ENCODE results near the gene IGF2R.

The IGF2R gene

DNA sequence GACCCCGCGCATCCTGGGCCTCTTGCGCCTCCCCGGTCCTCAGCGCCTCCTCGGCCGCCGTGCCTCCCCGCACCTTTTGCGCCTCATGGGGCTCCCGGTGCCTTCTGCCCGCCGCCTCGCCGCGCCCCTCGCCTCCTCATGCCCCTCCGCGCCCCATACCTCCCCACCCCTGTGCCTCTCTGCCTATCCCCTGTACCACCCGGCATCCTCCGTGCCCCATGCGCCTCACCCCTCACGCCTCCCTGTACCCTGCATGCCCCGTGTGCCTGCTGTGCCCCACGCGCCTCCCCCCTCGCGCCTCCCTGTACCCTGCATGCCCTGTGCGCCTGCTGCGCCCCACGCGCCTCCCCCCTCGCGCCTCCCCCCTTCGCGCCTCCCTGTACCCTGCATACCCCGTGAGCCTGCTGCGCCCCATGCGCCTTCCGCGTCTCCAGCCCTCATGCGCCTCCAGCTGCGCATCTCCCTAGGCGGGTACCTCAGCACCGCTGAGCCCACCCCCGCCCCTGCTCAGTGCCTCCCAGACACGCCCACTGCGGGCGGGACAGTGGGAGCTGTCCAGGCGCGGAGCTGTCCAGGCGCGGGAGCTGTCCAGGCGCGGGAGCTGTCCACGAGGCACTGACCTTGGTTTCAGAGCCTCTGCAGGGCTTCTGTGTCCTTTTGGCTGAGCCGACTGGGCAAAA, 37.1 kb downstream of the IGF2R start:
- H3K27ac ChIP-seq (ENCODE audit: low read depth, low read length), result no peak overlapping the region
- no peaks in the 10 kb centered on the region for H3K4me1 ChIP-seq (ENCODE audit: control insufficient read depth in 1 of 2, insufficient read depth in 2 of 2, low read length in 2 of 2)
- no peaks in the 10 kb centered on the region for H3K9me3 ChIP-seq (ENCODE audit: control insufficient read depth in 1 of 2, low read length in 2 of 2)
- H3K4me3 ChIP-seq (ENCODE audit: low read depth in 1 of 2, low read length in 2 of 2), result no peak overlapping the region
- H3K27me3 ChIP-seq (ENCODE audit: control insufficient read depth in 1 of 2, insufficient read depth in 2 of 2, low read length in 2 of 2), result no peaks in the 10 kb centered on the region
- H3K9ac ChIP-seq (ENCODE audit: low read depth in 1 of 2, low read length in 2 of 2), result no peak overlapping the region
- peaks cover 0 to 9% of the 10 kb centered on the region in 2 donors for H3K36me3 ChIP-seq (ENCODE audit: control insufficient read depth in 1 of 2, insufficient read depth in 2 of 2, low read length in 2 of 2)

DNA sequence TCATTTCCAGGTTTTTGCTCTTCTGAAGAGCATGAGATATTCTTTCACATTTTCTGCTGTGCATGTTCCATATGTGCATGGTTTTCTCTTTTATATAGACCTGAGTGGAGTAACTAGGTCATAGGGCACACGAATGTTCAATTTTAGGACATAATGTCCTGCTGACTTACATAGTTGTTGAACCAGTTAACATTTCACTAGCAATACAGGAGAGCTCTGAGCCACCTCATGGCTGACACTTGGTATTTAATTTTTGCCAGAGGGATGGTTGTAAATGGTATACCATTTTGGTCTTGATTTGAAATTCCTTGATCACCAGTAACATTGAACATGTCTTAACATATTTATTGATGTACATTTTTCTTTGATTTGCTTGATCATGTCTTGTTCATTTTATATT, 38.3 kb downstream of the IGF2R start:
- H3K27me3 ChIP-seq (ENCODE audit: control insufficient read depth in 1 of 2, insufficient read depth in 2 of 2, low read length in 2 of 2), result no peaks in the 10 kb centered on the region
- H3K4me3 ChIP-seq (ENCODE audit: low read depth in 1 of 2, low read length in 2 of 2), result no peak overlapping the region
- no peak overlapping the region for H3K9ac ChIP-seq (ENCODE audit: low read depth in 1 of 2, low read length in 2 of 2)
- no peak overlapping the region for H3K27ac ChIP-seq (ENCODE audit: low read depth, low read length)
- H3K36me3 ChIP-seq (ENCODE audit: control insufficient read depth in 1 of 2, insufficient read depth in 2 of 2, low read length in 2 of 2), result peaks cover 0 to 20% of the 10 kb centered on the region in 2 donors
- no peaks in the 10 kb centered on the region for H3K9me3 ChIP-seq (ENCODE audit: control insufficient read depth in 1 of 2, low read length in 2 of 2)
- H3K4me1 ChIP-seq (ENCODE audit: control insufficient read depth in 1 of 2, insufficient read depth in 2 of 2, low read length in 2 of 2), result no peaks in the 10 kb centered on the region

DNA sequence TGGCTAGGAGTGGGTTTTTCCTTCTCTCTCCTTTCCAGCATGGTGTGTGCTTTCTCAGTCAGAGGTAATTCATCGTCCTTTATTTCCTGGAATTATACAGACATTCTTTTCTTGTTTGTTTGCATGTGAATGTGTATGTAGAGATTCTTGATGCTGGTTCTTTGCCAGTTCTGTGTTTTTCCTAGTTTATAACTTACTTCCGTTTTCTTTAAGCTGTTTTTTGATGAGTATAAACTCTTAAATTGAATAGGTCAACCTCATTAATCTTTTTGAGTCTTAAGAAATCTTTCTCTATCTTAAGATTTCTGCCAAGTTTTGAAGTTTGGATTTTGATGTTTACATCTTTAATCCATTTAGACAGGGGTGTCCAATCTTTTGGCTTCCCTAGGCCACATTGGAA, 38.7 kb downstream of the IGF2R start:
- no peaks in the 10 kb centered on the region for H3K27me3 ChIP-seq (ENCODE audit: control insufficient read depth in 1 of 2, insufficient read depth in 2 of 2, low read length in 2 of 2)
- H3K27ac ChIP-seq (ENCODE audit: low read depth, low read length), result no peak overlapping the region
- no peaks in the 10 kb centered on the region for H3K4me1 ChIP-seq (ENCODE audit: control insufficient read depth in 1 of 2, insufficient read depth in 2 of 2, low read length in 2 of 2)
- no peaks in the 10 kb centered on the region for H3K9me3 ChIP-seq (ENCODE audit: control insufficient read depth in 1 of 2, low read length in 2 of 2)
- H3K36me3 ChIP-seq (ENCODE audit: control insufficient read depth in 1 of 2, insufficient read depth in 2 of 2, low read length in 2 of 2), result peaks cover 0 to 23% of the 10 kb centered on the region in 2 donors
- no peak overlapping the region for H3K9ac ChIP-seq (ENCODE audit: low read depth in 1 of 2, low read length in 2 of 2)
- no peak overlapping the region for H3K4me3 ChIP-seq (ENCODE audit: low read depth in 1 of 2, low read length in 2 of 2)

DNA sequence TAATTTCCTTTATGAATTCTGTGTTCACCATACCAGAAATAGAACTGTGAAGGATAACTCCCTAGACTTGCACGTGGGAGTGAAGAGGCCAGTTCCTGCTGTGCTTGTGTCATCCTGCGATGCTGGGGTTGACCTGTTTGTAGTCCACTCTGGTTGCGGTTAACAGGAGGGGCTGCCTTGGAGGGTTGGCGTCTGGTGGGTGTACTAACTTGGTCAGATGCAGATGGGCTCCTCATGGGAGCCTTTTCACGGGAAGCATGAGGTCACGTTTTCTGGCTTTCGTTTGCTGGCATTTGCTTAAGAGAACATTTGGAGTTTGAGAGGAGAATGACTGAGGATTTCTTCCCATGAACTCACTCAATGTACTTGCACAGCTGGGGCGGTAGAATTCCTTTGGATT, 41.2 kb downstream of the IGF2R start:
- Histone ChIP-seq H3K9me3 (ENCODE audit: control insufficient read depth in 1 of 2, low read length in 2 of 2) (no peaks in the 10 kb centered on the region), H3K36me3 (ENCODE audit: control insufficient read depth in 1 of 2, insufficient read depth in 2 of 2, low read length in 2 of 2) (peaks cover 0 to 23% of the 10 kb centered on the region in 2 donors), H3K27ac (ENCODE audit: low read depth, low read length) (no peak overlapping the region), H3K27me3 (ENCODE audit: control insufficient read depth in 1 of 2, insufficient read depth in 2 of 2, low read length in 2 of 2) (no peaks in the 10 kb centered on the region), H3K4me3 (ENCODE audit: low read depth in 1 of 2, low read length in 2 of 2) (no peak overlapping the region), H3K4me1 (ENCODE audit: control insufficient read depth in 1 of 2, insufficient read depth in 2 of 2, low read length in 2 of 2) (peaks cover 4 to 12% of the 10 kb centered on the region in 2 donors), H3K9ac (ENCODE audit: low read depth in 1 of 2, low read length in 2 of 2) (no peak overlapping the region)

DNA sequence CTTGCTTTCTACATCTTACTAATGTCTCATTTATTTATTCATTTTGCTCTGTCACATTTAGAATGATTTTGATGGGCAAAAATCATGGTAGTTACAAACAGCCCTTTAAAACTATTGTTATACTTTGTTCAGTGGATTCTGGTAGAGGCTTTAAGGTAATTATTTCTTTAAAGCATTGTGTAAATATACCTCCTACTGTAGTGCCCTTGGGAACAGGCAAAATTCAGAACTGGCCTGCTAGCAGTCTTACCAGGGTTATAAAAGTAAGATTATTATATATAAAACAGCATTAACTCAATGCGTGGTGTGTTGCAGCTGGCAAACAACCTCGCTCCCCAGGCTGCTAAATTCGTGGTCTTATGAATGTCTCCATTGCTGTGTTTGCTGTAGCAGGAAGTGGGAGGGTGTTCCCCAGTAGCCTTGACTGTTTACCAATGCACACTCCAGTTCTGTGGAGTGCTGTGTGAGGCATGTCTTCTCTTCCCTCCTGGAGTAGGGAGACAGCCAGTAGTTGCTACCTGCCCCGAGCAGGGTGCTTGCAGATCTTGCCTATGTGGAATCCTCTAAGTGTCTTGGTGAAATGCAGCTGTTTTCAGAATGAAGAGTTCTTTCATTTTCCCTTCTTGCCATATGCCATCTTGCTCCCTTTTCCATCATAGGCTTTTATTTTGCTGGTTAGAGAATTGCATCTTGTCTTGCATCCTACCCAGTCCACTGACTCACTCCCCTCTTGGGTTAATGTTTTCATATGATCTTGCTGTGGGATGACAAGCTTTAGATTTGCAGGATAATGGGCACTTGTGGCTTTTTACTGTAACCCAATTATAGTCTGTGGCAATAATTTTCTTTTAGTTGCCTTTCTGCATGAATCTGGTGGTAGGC, 45.3 kb downstream of the IGF2R start:
- Histone ChIP-seq H3K4me1 (ENCODE audit: control insufficient read depth in 1 of 2, insufficient read depth in 2 of 2, low read length in 2 of 2) (peaks cover 4 to 12% of the 10 kb centered on the region in 2 donors), H3K27me3 (ENCODE audit: control insufficient read depth in 1 of 2, insufficient read depth in 2 of 2, low read length in 2 of 2) (no peaks in the 10 kb centered on the region), H3K9me3 (ENCODE audit: control insufficient read depth in 1 of 2, low read length in 2 of 2) (no peaks in the 10 kb centered on the region), H3K4me3 (ENCODE audit: low read depth in 1 of 2, low read length in 2 of 2) (no peak overlapping the region), H3K27ac (ENCODE audit: low read depth, low read length) (no peak overlapping the region), H3K36me3 (ENCODE audit: control insufficient read depth in 1 of 2, insufficient read depth in 2 of 2, low read length in 2 of 2) (peaks cover 5 to 31% of the 10 kb centered on the region in 2 donors), H3K9ac (ENCODE audit: low read depth in 1 of 2, low read length in 2 of 2) (no peak overlapping the region)

DNA sequence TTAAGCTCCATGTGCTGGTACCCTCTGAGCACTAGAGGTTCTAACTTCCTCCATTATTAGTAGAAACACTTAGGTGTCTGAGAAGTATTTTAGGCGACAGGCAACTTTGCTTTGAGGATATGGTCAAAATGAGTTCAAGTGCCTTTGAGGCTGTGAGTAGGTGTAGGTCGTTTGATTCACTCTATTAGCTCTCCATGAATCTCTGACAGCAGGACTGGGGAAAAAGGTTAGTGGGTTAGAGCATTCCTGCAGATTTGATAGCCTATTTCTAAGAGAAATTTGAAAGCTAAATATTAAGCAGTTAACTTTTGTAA, 45.9 kb downstream of the IGF2R start:
- Histone ChIP-seq H3K4me1 (ENCODE audit: control insufficient read depth in 1 of 2, insufficient read depth in 2 of 2, low read length in 2 of 2) (peaks cover 4 to 12% of the 10 kb centered on the region in 2 donors), H3K4me3 (ENCODE audit: low read depth in 1 of 2, low read length in 2 of 2) (no peak overlapping the region), H3K27ac (ENCODE audit: low read depth, low read length) (no peak overlapping the region), H3K27me3 (ENCODE audit: control insufficient read depth in 1 of 2, insufficient read depth in 2 of 2, low read length in 2 of 2) (no peaks in the 10 kb centered on the region), H3K9me3 (ENCODE audit: control insufficient read depth in 1 of 2, low read length in 2 of 2) (no peaks in the 10 kb centered on the region), H3K36me3 (ENCODE audit: control insufficient read depth in 1 of 2, insufficient read depth in 2 of 2, low read length in 2 of 2) (peaks cover 5 to 31% of the 10 kb centered on the region in 2 donors), H3K9ac (ENCODE audit: low read depth in 1 of 2, low read length in 2 of 2) (no peak overlapping the region)

DNA sequence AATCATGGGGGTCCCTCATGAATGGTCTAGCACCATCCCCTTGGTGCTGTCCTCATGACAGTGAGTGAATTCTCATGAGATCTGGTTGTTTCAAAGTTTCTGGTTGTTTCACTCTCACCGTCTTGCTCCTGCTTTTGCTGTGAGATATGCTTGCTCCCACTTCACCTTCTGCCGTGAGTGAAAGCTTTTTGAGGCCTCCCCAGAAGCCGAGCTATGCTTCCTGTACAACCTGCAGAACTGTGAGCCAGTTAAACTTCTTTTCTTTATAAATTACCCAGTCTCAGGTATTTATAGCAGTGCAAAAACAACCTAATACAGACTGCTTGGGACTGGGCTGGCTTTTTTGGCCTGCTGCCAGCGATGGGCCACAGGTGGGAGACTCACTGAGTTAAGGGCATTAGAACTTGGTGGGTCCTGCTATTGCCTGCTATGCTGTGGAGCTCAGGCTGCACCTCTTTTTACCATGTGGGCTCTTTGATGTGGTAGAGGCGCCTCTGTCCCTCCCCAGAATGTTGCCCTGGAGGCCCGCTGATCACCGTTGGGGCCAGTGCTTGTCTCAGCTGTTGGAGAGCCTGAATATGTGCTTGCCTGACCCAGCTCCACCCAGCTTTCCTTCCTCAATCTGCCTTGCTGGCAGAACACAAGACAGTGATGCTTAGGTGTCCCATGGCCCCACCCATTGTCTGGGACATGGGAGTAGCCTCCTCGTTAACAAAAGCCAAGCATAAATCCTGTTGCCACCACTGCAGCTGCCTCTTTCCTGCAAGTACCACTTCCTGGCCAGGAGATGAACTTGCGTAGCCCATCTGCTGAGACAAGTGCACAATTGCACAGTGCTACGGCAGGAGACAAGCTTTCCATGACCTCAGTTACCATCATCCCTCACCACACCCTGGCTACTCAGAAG, 47.1 kb downstream of the IGF2R start:
- no peak overlapping the region for H3K27ac ChIP-seq (ENCODE audit: low read depth, low read length)
- H3K9me3 ChIP-seq (ENCODE audit: control insufficient read depth in 1 of 2, low read length in 2 of 2), result no peaks in the 10 kb centered on the region
- H3K27me3 ChIP-seq (ENCODE audit: control insufficient read depth in 1 of 2, insufficient read depth in 2 of 2, low read length in 2 of 2), result no peaks in the 10 kb centered on the region
- H3K36me3 ChIP-seq (ENCODE audit: control insufficient read depth in 1 of 2, insufficient read depth in 2 of 2, low read length in 2 of 2), result peaks cover 5 to 21% of the 10 kb centered on the region in 2 donors
- no peak overlapping the region for H3K4me3 ChIP-seq (ENCODE audit: low read depth in 1 of 2, low read length in 2 of 2)
- no peak overlapping the region for H3K9ac ChIP-seq (ENCODE audit: low read depth in 1 of 2, low read length in 2 of 2)
- H3K4me1 ChIP-seq (ENCODE audit: control insufficient read depth in 1 of 2, insufficient read depth in 2 of 2, low read length in 2 of 2), result peaks cover 4 to 12% of the 10 kb centered on the region in 2 donors

DNA sequence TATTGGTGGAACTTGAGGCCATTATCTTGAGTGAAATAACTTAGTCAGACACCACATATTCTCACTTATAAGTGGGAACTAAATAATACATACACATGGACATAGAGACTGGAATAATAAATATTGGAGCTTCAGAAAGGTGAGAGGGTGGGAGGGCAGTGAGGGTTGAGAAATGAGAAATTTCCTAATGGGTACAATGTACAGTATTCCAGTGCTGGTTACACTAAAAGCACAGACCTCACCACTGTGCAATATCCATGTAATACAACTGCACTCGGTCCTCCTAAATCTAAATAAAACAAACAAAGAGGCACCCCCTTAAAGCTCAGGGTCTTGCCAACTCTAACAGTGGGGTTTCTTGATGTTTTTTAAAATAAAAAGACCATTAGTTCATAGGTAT, 53.2 kb downstream of the IGF2R start:
- Histone ChIP-seq H3K27ac (ENCODE audit: low read depth, low read length) (no peak overlapping the region), H3K27me3 (ENCODE audit: control insufficient read depth in 1 of 2, insufficient read depth in 2 of 2, low read length in 2 of 2) (no peaks in the 10 kb centered on the region), H3K9ac (ENCODE audit: low read depth in 1 of 2, low read length in 2 of 2) (no peak overlapping the region)

DNA sequence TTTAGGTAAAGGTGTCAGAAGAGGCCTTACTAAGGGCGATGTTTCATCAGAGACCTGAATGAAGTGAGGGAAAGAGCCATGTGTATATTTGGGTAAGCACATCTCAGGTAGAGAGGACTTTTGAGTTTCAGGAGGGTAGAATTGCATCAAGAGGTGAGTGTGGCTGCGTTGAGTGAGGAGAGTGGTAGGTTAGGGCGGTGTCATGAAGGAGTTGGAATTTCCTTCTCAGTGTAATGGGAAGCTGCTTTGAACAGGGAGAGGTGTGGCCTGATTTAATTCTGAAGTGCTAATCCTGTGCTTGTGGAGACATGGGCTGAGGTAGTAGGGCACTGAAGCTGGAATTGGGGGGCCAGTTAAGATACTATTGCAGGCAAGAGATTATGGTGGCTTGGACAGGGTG, 53.9 kb downstream of the IGF2R start:
- Histone ChIP-seq H3K9me3 (ENCODE audit: control insufficient read depth in 1 of 2, low read length in 2 of 2) (no peaks in the 10 kb centered on the region), H3K27ac (ENCODE audit: low read depth, low read length) (no peak overlapping the region), H3K36me3 (ENCODE audit: control insufficient read depth in 1 of 2, insufficient read depth in 2 of 2, low read length in 2 of 2) (peaks cover 26 to 37% of the 10 kb centered on the region in 2 donors), H3K4me1 (ENCODE audit: control insufficient read depth in 1 of 2, insufficient read depth in 2 of 2, low read length in 2 of 2) (no peaks in the 10 kb centered on the region), H3K27me3 (ENCODE audit: control insufficient read depth in 1 of 2, insufficient read depth in 2 of 2, low read length in 2 of 2) (no peaks in the 10 kb centered on the region), H3K9ac (ENCODE audit: low read depth in 1 of 2, low read length in 2 of 2) (no peak overlapping the region), H3K4me3 (ENCODE audit: low read depth in 1 of 2, low read length in 2 of 2) (no peak overlapping the region)

More for the DNA sequence above, 53.2 kb downstream of the IGF2R start:
- H3K36me3 ChIP-seq (ENCODE audit: control insufficient read depth in 1 of 2, insufficient read depth in 2 of 2, low read length in 2 of 2), result peaks cover 20 to 30% of the 10 kb centered on the region in 2 donors
- no peaks in the 10 kb centered on the region for H3K4me1 ChIP-seq (ENCODE audit: control insufficient read depth in 1 of 2, insufficient read depth in 2 of 2, low read length in 2 of 2)
- no peaks in the 10 kb centered on the region for H3K9me3 ChIP-seq (ENCODE audit: control insufficient read depth in 1 of 2, low read length in 2 of 2)
- H3K4me3 ChIP-seq (ENCODE audit: low read depth in 1 of 2, low read length in 2 of 2), result no peak overlapping the region

DNA sequence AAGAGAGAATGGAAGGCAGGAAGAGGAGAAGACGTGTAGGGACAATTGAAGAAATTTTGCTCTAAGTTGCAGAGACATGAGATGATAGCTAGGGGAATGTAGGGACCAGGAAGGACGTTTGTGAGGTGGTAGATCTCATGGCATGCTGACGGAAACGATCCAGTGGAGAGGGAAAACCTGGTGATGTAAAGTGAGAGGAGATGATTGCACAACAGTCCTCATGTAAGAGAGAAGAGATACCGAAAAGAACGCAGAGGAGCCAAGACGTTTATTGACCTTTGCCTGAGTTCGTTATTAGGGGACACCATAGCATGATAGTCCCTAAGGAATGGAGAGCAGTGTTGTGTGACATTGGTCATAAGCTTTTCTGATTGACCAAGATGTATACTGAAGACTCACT, 55.3 kb downstream of the IGF2R start:
- no peak overlapping the region for H3K27ac ChIP-seq (ENCODE audit: low read depth, low read length)
- no peaks in the 10 kb centered on the region for H3K4me1 ChIP-seq (ENCODE audit: control insufficient read depth in 1 of 2, insufficient read depth in 2 of 2, low read length in 2 of 2)
- no peak overlapping the region for H3K4me3 ChIP-seq (ENCODE audit: low read depth in 1 of 2, low read length in 2 of 2)
- H3K9ac ChIP-seq (ENCODE audit: low read depth in 1 of 2, low read length in 2 of 2), result no peak overlapping the region
- peaks cover 26 to 44% of the 10 kb centered on the region in 2 donors for H3K36me3 ChIP-seq (ENCODE audit: control insufficient read depth in 1 of 2, insufficient read depth in 2 of 2, low read length in 2 of 2)
- no peaks in the 10 kb centered on the region for H3K27me3 ChIP-seq (ENCODE audit: control insufficient read depth in 1 of 2, insufficient read depth in 2 of 2, low read length in 2 of 2)
- H3K9me3 ChIP-seq (ENCODE audit: control insufficient read depth in 1 of 2, low read length in 2 of 2), result no peaks in the 10 kb centered on the region

Measured in duodenal mucosa (tissue), 2 donors.